HUES64 (cell line): ENCODE results near the gene TUBAL3.

ENCODE experiments used
- H3K27ac ChIP-seq: 2 replicates; pipeline ENCODE4 v1.7.0; 2013; ENCODE audit warnings: low read depth, low read length, inconsistent platforms
- H3K27me3 ChIP-seq: 2 replicates; pipeline ENCODE4 v1.6.1; 2013; ENCODE audit warnings: mild to moderate bottlenecking, low read length; ENCODE audit not compliant: insufficient read depth
- H3K36me3 ChIP-seq: 2 replicates; pipeline ENCODE4 v1.6.1; 2013; ENCODE audit warnings: mild to moderate bottlenecking, low read length; ENCODE audit not compliant: insufficient read depth
- H3K4me1 ChIP-seq: 2 replicates; pipeline ENCODE4 v1.6.1; 2013; ENCODE audit warnings: mild to moderate bottlenecking, low read length, moderate library complexity; ENCODE audit not compliant: insufficient read depth
- H3K4me3 ChIP-seq: 2 replicates; pipeline ENCODE4 v1.5.1; 2013; ENCODE audit warnings: mild to moderate bottlenecking, low read length, moderate library complexity
- H3K9ac ChIP-seq: 2 replicates; pipeline ENCODE4 v1.6.1; 2013; ENCODE audit warnings: mild to moderate bottlenecking, low read depth, low read length
- H3K9me3 ChIP-seq: 2 replicates; pipeline ENCODE4 v1.6.1; 2013; ENCODE audit warnings: low read depth, low read length; ENCODE audit not compliant: insufficient read depth
- WGBS: fragments of 150-250, 120-280 bp; methylation state at CpG from one replicate; pipeline ENCODE4 v1.1.7; 2013; ENCODE audit warnings: missing lambda C conversion rate; 5-methylcytosine and 5-hydroxymethylcytosine counted together

The TUBAL3 gene

GRCh38 chr10:5360318-5360915, 44.2 kb downstream of the TUBAL3 start:
- 68% methylated on average over 5 of the region's 7 CpGs for WGBS
- H3K9ac ChIP-seq, result no peak overlapping the region

DNA sequence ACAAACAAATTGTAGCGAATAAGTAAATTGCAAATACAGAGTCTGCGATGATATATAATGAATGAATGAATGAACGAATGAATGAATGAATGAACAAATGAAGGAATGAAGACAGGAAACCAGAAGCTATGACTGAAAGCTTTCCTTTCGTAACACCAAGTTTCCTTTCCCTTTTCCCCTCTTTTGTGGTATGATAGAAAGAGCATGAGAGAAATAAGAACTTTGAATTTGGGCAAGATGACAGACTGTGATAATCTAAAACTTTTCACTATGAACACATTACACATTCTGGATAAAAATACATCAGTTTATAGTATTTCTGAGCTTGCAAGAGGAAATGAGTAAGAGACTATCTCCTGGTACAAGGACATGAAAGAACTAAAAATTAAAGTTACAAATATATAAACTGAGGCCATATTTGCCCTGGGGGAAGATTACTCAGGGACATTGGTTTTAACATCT, 48.3 kb downstream of the TUBAL3 start:
- no peaks in the 10 kb centered on the region for H3K4me1 ChIP-seq
- no peak overlapping the region for H3K4me3 ChIP-seq
- H3K27me3 ChIP-seq, result no peaks in the 10 kb centered on the region
- H3K27ac ChIP-seq, result no peak overlapping the region
- H3K9me3 ChIP-seq, result no peaks in the 10 kb centered on the region
- 99% methylated on average over 4 of the region's 4 CpGs for WGBS
- no peaks in the 10 kb centered on the region for H3K36me3 ChIP-seq
- H3K9ac ChIP-seq, result no peak overlapping the region

More at GRCh38 chr10:5360318-5360915, 44.2 kb downstream of the TUBAL3 start:
- H3K36me3 ChIP-seq, result no peaks in the 10 kb centered on the region
- H3K4me1 ChIP-seq, result no peaks in the 10 kb centered on the region
- no peak overlapping the region for H3K4me3 ChIP-seq
- H3K27me3 ChIP-seq, result no peaks in the 10 kb centered on the region
- H3K27ac ChIP-seq, result no peak overlapping the region
- H3K9me3 ChIP-seq, result no peaks in the 10 kb centered on the region

GRCh38 chr10:5355594-5356301, 48.9 kb downstream of the TUBAL3 start:
- H3K27me3 ChIP-seq, result no peaks in the 10 kb centered on the region
- no peaks in the 10 kb centered on the region for H3K4me1 ChIP-seq
- H3K4me3 ChIP-seq, result no peak overlapping the region
- H3K27ac ChIP-seq, result no peak overlapping the region
- H3K9me3 ChIP-seq, result no peaks in the 10 kb centered on the region
- H3K36me3 ChIP-seq, result no peaks in the 10 kb centered on the region
- H3K9ac ChIP-seq, result no peak overlapping the region
- 98% methylated on average over 6 of the region's 6 CpGs for WGBS

- Histone ChIP-seq H3K9me3 (no peaks in the 10 kb centered on the region), H3K27ac (no peak overlapping the region), H3K9ac (no peak overlapping the region), H3K36me3 (no peaks in the 10 kb centered on the region), H3K27me3 (no peaks in the 10 kb centered on the region), H3K4me1 (no peaks in the 10 kb centered on the region), H3K4me3 (no peak overlapping the region)
- 66% methylated on average over 3 of the region's 3 CpGs for WGBS
Measured at GRCh38 chr10:5354068-5354467, 50.6 kb downstream of the TUBAL3 start.

DNA sequence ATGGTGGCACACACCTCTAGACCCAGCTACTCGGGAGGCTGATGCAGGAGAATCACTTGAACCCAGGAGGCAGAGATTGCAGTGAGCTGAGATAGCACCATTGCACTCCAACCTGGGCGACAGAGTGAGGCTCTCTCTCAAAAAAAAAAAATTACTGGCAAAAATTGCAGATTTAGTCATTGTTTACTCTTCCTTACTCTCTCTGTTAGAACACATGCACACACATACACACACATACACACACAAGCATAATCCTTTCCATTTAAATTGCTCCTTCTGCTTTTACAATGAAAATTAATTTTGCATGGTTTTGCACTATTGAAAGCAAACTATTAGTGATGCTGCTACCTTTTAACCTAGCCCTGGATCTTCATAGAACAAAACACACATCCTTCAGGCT, 55.3 kb downstream of the TUBAL3 start:
- Histone ChIP-seq H3K9me3 (no peaks in the 10 kb centered on the region), H3K9ac (no peak overlapping the region), H3K4me1 (no peaks in the 10 kb centered on the region), H3K27me3 (no peaks in the 10 kb centered on the region), H3K36me3 (no peaks in the 10 kb centered on the region), H3K27ac (no peak overlapping the region), H3K4me3 (no peak overlapping the region)
- WGBS, result 94% methylated on average over 2 of the region's 2 CpGs

DNA sequence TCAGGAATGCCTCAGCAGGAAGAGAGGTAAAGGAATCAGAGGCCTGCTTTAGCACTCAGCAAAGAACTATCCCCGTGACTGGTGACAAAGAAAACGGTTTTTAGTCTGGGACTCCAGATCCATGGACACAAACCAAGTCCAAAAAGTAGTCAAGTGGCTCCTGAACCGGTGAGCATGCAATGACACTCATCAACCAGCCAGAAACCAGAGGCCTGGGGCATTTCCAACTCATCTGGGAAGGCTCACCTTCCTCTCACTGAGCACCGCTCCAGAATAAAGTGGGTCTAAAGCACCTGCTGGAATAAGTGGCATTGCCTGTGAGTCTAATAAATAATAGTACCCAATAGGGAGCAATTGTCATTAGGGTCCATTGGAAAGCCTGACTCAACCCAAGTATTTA, 57.7 kb downstream of the TUBAL3 start:
- Histone ChIP-seq H3K27ac (no peak overlapping the region), H3K4me3 (no peak overlapping the region), H3K36me3 (no peaks in the 10 kb centered on the region), H3K4me1 (no peaks in the 10 kb centered on the region), H3K27me3 (no peaks in the 10 kb centered on the region), H3K9ac (no peak overlapping the region), H3K9me3 (no peaks in the 10 kb centered on the region)
- 83% methylated on average over 4 of the region's 4 CpGs for WGBS

GRCh38 chr10:5344746-5345145, 59.9 kb downstream of the TUBAL3 start:
- no peak overlapping the region for H3K27ac ChIP-seq
- H3K4me3 ChIP-seq, result no peak overlapping the region
- H3K4me1 ChIP-seq, result no peaks in the 10 kb centered on the region
- H3K9ac ChIP-seq, result no peak overlapping the region
- H3K27me3 ChIP-seq, result no peaks in the 10 kb centered on the region
- H3K36me3 ChIP-seq, result no peaks in the 10 kb centered on the region
- H3K9me3 ChIP-seq, result no peaks in the 10 kb centered on the region

- no peak overlapping the region for H3K9ac ChIP-seq
- no peaks in the 10 kb centered on the region for H3K4me1 ChIP-seq
- H3K4me3 ChIP-seq, result no peak overlapping the region
- H3K9me3 ChIP-seq, result no peaks in the 10 kb centered on the region
- WGBS, result 89% methylated on average over 4 of the region's 4 CpGs
- no peak overlapping the region for H3K27ac ChIP-seq
- no peaks in the 10 kb centered on the region for H3K36me3 ChIP-seq
- no peaks in the 10 kb centered on the region for H3K27me3 ChIP-seq
Measured at GRCh38 chr10:5343979-5344378, 60.6 kb downstream of the TUBAL3 start.

GRCh38 chr10:5343561-5343960, 61.1 kb downstream of the TUBAL3 start:
- H3K4me3 ChIP-seq, result no peak overlapping the region
- H3K36me3 ChIP-seq, result no peaks in the 10 kb centered on the region
- no peaks in the 10 kb centered on the region for H3K27me3 ChIP-seq
- WGBS, result 87% methylated on average over 4 of the region's 4 CpGs
- no peaks in the 10 kb centered on the region for H3K9me3 ChIP-seq
- H3K4me1 ChIP-seq, result no peaks in the 10 kb centered on the region
- H3K9ac ChIP-seq, result no peak overlapping the region
- H3K27ac ChIP-seq, result no peak overlapping the region
